Fibroblast of lung (primary cell): ENCODE data around the gene UNC13B. TPM values are rescaled to one million over a fixed set of nuclear protein-coding genes. Genes with fewer than 3 reads are reported as not detected.

Experiments used
- DNase-seq, 2 donors: peaks; one replicate each; pipeline versions ENCODE4 v3.0.0 to v3.0.0-alpha.2; 2010; ENCODE audit warnings: low read depth in 2 of 2
- H2AFZ ChIP-seq: 2 replicates; pipeline ENCODE4 v1.5.1; 2012; ENCODE audit warnings: low read length, control low read depth, inconsistent platforms
- H3K27ac ChIP-seq: 2 replicates; pipeline ENCODE4 v1.5.1; 2011; ENCODE audit warnings: low read length, control low read depth; ENCODE audit not compliant: insufficient read depth
- H3K27me3 ChIP-seq: 2 replicates; pipeline ENCODE4 v1.5.1; 2011; ENCODE audit warnings: mild to moderate bottlenecking, low read length; ENCODE audit not compliant: control insufficient read depth, insufficient read depth
- H3K36me3 ChIP-seq: 2 replicates; pipeline ENCODE4 v1.5.1; 2011; ENCODE audit warnings: low read length; ENCODE audit not compliant: control insufficient read depth, insufficient read depth
- H3K4me1 ChIP-seq: 2 replicates; pipeline ENCODE4 v1.5.1; 2011; ENCODE audit warnings: low read length; ENCODE audit not compliant: control insufficient read depth, insufficient read depth; ENCODE audit errors: extremely low read depth
- H3K4me2 ChIP-seq: 2 replicates; pipeline ENCODE4 v1.5.1; 2011; ENCODE audit warnings: low read length, control low read depth; ENCODE audit not compliant: insufficient read depth; ENCODE audit errors: extremely low read depth
- H3K4me3 ChIP-seq, 4 experiments: fragments of 200-600 bp in 1 of 4; sonication (generic) in 1 of 4; replicated peaks in 1 of 4; 2 replicates each; pipeline ENCODE4 v1.5.1; 2011 to 2016; ENCODE audit warnings: low read length in 4 of 4, low read depth in 3 of 4, mild to moderate bottlenecking in 3 of 4, control low read depth in 2 of 4, inconsistent platforms in 1 of 4, mixed read lengths in 1 of 4; ENCODE audit not compliant: insufficient read depth in 1 of 4; ENCODE audit errors: control extremely low read depth in 1 of 4
- H3K79me2 ChIP-seq: 2 replicates; pipeline ENCODE4 v1.5.1; 2012; ENCODE audit warnings: mild to moderate bottlenecking, low read length, inconsistent platforms; ENCODE audit not compliant: control insufficient read depth, insufficient read depth
- H3K9ac ChIP-seq: 2 replicates; pipeline ENCODE4 v1.5.1; 2011; ENCODE audit warnings: mild to moderate bottlenecking, low read length, control low read depth; ENCODE audit not compliant: insufficient read depth
- H3K9me3 ChIP-seq: 2 replicates; pipeline ENCODE4 v1.5.1; 2012; ENCODE audit warnings: low read depth, low read length; ENCODE audit not compliant: control insufficient read depth, insufficient read depth
- H4K20me1 ChIP-seq: 2 replicates; pipeline ENCODE4 v1.5.1; 2011; ENCODE audit warnings: low read length; ENCODE audit not compliant: control insufficient read depth, insufficient read depth; ENCODE audit errors: extremely low read depth
- CTCF ChIP-seq, 2 donors: IDR thresholded peaks in 1 of 2; conservative IDR thresholded peaks in 1 of 2; 1 replicate in 1 of 2; 2 replicates in 1 of 2; pipeline ENCODE4 v1.5.1; 2011 to 2012; ENCODE audit warnings: low read length in 2 of 2, control low read depth in 1 of 2, inconsistent platforms in 1 of 2, low read depth in 1 of 2, mild to moderate bottlenecking in 1 of 2
- EZH2 ChIP-seq: IDR thresholded peaks from 2 replicates; pipeline ENCODE4 v1.5.1; 2012; ENCODE audit warnings: low read length, control low read depth, mild to moderate bottlenecking; ENCODE audit errors: missing control alignments
- polyA plus RNA-seq, 2 donors: library from polyadenylated mRNA; depleted of rRNA in 1 of 2; stranded (reverse) in 1 of 2; unstranded in 1 of 2; fragments of >200 nt; gene quantifications; 2 replicates each; pipeline ENCODE4 v1.2.1, GENCODE V29; 2011 to 2012; ENCODE audit warnings: missing spikeins in 1 of 2
- total RNA-seq: library from RNA; depleted of rRNA; stranded (reverse); fragments of >200 nt; gene quantifications from 2 replicates; pipeline ENCODE4 v1.2.1, GENCODE V29; 2014

UNC13B gene
- total and polyA plus RNA-seq, 2 donors (not counting 1 experiment from before 2014, with no cell fraction given) = 9.7 to 38.3 TPM

GRCh38 chr9:35364817-35365585 lies 203.2 kb downstream of the UNC13B start:
- H3K4me2 ChIP-seq = no peak overlapping the region
- no peak for DNase-seq
- H3K27ac ChIP-seq = no peak overlapping the region
- peaks cover 13% of the 10 kb centered on the region for H3K4me1 ChIP-seq
- no peaks in the 10 kb centered on the region for H3K27me3 ChIP-seq
- H3K9ac ChIP-seq = no peak overlapping the region
- no peaks in the 10 kb centered on the region for H4K20me1 ChIP-seq
- no peaks in the 10 kb centered on the region for H3K9me3 ChIP-seq
- H3K79me2 ChIP-seq = no peaks in the 10 kb centered on the region
- H3K36me3 ChIP-seq = no peaks in the 10 kb centered on the region
- H2AFZ ChIP-seq = no peak overlapping the region
- H3K4me3 ChIP-seq = no peak overlapping the region
- no peak for TF ChIP-seq CTCF (conservative IDR thresholded peaks at IDR 0.05 in 1 of 2, IDR thresholded peaks at IDR 0.05 in 1 of 2; ENCODE audit: low read depth in 1 of 2, low read length in 2 of 2)
- no peak for TF ChIP-seq EZH2

DNA sequence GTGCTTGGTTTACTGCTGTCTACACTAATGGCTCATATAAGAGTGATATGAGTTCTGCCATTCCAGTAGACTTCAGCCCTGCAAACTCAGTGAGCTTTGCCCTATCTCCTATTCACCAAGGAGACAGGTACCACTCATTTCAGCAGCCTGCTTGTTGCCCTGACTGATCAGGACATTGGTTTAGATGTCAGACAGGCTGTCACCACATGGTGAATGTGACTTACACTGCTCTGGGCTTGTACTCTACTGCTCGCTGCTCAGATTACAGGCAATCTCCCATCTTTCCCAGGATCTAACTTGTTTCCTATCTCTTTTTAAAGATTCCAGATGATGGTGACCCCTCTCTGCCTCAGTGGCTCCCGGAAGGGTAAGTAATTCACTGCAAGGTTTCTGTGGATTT lies 204.8 kb downstream of the UNC13B start:
- no peaks in the 10 kb centered on the region for H4K20me1 ChIP-seq
- no peak overlapping the region for H3K9ac ChIP-seq
- peaks cover 13% of the 10 kb centered on the region for H3K4me1 ChIP-seq
- no peak overlapping the region for H2AFZ ChIP-seq
- DNase-seq = no peak
- H3K9me3 ChIP-seq = no peaks in the 10 kb centered on the region
- H3K4me3 ChIP-seq = no peak overlapping the region
- TF ChIP-seq CTCF (conservative IDR thresholded peaks at IDR 0.05 in 1 of 2, IDR thresholded peaks at IDR 0.05 in 1 of 2; ENCODE audit: low read depth in 1 of 2, low read length in 2 of 2) (no peak), EZH2 (no peak)
- no peaks in the 10 kb centered on the region for H3K36me3 ChIP-seq
- H3K4me2 ChIP-seq = no peak overlapping the region
- H3K79me2 ChIP-seq = no peaks in the 10 kb centered on the region
- no peak overlapping the region for H3K27ac ChIP-seq
- no peaks in the 10 kb centered on the region for H3K27me3 ChIP-seq

- Histone ChIP-seq H3K79me2 (no peaks in the 10 kb centered on the region), H2AFZ (peak overlapping the region; percentile 63), H3K9me3 (no peaks in the 10 kb centered on the region), H3K27ac (peak overlapping the region; percentile 71), H3K4me3 (peak overlapping the region in 1 of 4 experiments; percentile 10), H3K4me1 (peaks cover 13% of the 10 kb centered on the region), H3K36me3 (no peaks in the 10 kb centered on the region), H3K4me2 (peak overlapping the region; percentile 75), H3K9ac (no peak overlapping the region), H3K27me3 (no peaks in the 10 kb centered on the region), H4K20me1 (no peaks in the 10 kb centered on the region)
- peak; percentile 90 to 97 for DNase-seq
- TF ChIP-seq CTCF (conservative IDR thresholded peaks at IDR 0.05 in 1 of 2, IDR thresholded peaks at IDR 0.05 in 1 of 2; ENCODE audit: low read depth in 1 of 2, low read length in 2 of 2) (no peak), EZH2 (no peak)
These were observed 205.6 kb downstream of the UNC13B start for GRCh38 chr9:35367451-35367850.
